WTC11 (cell line): ENCODE results near the gene PIK3CG.

ENCODE experiments used
- CTCF ChIP-seq: fragments of 200-600 bp; IDR thresholded peaks from 2 replicates; pipeline ENCODE4 v1.8.0; 2022; ENCODE audit warnings: antibody characterized with exemption
- ZNF219 ChIP-seq: sonication (generic); formaldehyde crosslinking; IDR thresholded peaks from 2 replicates; pipeline ENCODE4 v1.8.0; 2023; ENCODE audit warnings: missing genetic modification reagents, mild to moderate bottlenecking, borderline replicate concordance
- ZNF232 ChIP-seq: sonication (generic); formaldehyde crosslinking; IDR thresholded peaks from 2 replicates; pipeline ENCODE4 v1.8.0; 2022; ENCODE audit warnings: mild to moderate bottlenecking, missing genetic modification reagents
- TF ChIP-seq, protein P1 (sequence below): sonication (generic); formaldehyde crosslinking; conservative IDR thresholded peaks from 2 replicates; pipeline ENCODE4 v1.8.1; 2022; ENCODE audit warnings: mild to moderate bottlenecking, missing genetic modification reagents

GRCh38 chr7:106820321-106821217, 44.5 kb upstream of the PIK3CG start:
- TF ChIP-seq CTCF (no peak), ZNF219 (no peak), ZNF232 (CRISPR knock-in tag) (no peak)
- TF ChIP-seq, protein P1, sequence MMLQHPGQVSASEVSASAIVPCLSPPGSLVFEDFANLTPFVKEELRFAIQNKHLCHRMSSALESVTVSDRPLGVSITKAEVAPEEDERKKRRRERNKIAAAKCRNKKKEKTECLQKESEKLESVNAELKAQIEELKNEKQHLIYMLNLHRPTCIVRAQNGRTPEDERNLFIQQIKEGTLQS (CRISPR knock-in tag): no peak
